Type B pancreatic cell (in vitro differentiated cells): Measurements from ENCODE around the gene SEC23A. TPM values are rescaled to one million over a fixed set of nuclear protein-coding genes. Genes with fewer than 3 reads are reported as not detected.
"Not testable (repeated sequence)": the region's sequence is repeated elsewhere in the genome, so short reads cannot be mapped to it uniquely, and the experiment has no call there.

Experiments
- DNase-seq: peaks from one replicate; pipeline ENCODE4 v3.0.0; 2021; ENCODE audit warnings: mixed read lengths; ENCODE audit not compliant: unreplicated experiment; ENCODE audit errors: extremely low spot score
- H3K27ac Mint-ChIP-seq: 2 replicates; pipeline ENCODE4 v1.8.0; 2021; ENCODE audit warnings: mild to moderate bottlenecking, mixed read lengths
- H3K27me3 Mint-ChIP-seq: 2 replicates; pipeline ENCODE4 v1.8.0; 2021; ENCODE audit warnings: mixed read lengths
- H3K36me3 Mint-ChIP-seq: 2 replicates; pipeline ENCODE4 v1.8.0; 2021; ENCODE audit warnings: mixed read lengths
- H3K4me1 Mint-ChIP-seq: one replicate; pipeline ENCODE4 v1.8.0; 2021; ENCODE audit warnings: mixed read lengths; ENCODE audit not compliant: unreplicated experiment
- H3K4me3 Mint-ChIP-seq: 2 replicates; pipeline ENCODE4 v1.8.0; 2021; ENCODE audit warnings: mild to moderate bottlenecking, mixed read lengths
- H3K9me3 Mint-ChIP-seq: 2 replicates; pipeline ENCODE4 v1.8.0; 2021; ENCODE audit warnings: mixed read lengths
- long read RNA-seq: library from polyadenylated mRNA; unstranded; transcript quantifications from one replicate; pipeline ENCODE4 v2.0.0, GENCODE V29; 2020
- total RNA-seq: library from RNA; stranded (reverse); gene quantifications from 2 replicates; pipeline ENCODE4 v1.2.1, GENCODE V29; 2021; ENCODE audit warnings: low replicate concordance
- TF ChIP-seq, protein P1 (sequence below): fragments of 200-600 bp; sonication (generic); conservative IDR thresholded peaks from 2 replicates; pipeline ENCODE4 v1.5.0; 2021; ENCODE audit warnings: antibody characterized with exemption, mild to moderate bottlenecking

SEC23A gene
- 64.0 and 84.8 TPM in 2 replicates for total RNA-seq
- long read RNA-seq, full-length matches to known transcripts: 35 of 66 reads
- long read RNA-seq, partial matches to known transcripts: 24 of 66 reads
- long read RNA-seq, other reads (novel, unspliced or antisense): 7 of 66 reads

GRCh38 chr14:39102969-39103957, at the start of gene SEC23A:
Gene SEC23A, minus strand, starts transcription at chr14:39103235. Its CDS starts 7,117 bp downstream, at chr14:39096118.
- no peaks in the 10 kb centered on the region for H3K27me3 Mint-ChIP-seq
- peak within 1 kb of the TSS; percentile 96 for H3K4me3 Mint-ChIP-seq
- no peaks in the 10 kb centered on the region for H3K9me3 Mint-ChIP-seq
- H3K27ac Mint-ChIP-seq: peak within 1 kb of the TSS; percentile 93
- TF ChIP-seq, protein P1, sequence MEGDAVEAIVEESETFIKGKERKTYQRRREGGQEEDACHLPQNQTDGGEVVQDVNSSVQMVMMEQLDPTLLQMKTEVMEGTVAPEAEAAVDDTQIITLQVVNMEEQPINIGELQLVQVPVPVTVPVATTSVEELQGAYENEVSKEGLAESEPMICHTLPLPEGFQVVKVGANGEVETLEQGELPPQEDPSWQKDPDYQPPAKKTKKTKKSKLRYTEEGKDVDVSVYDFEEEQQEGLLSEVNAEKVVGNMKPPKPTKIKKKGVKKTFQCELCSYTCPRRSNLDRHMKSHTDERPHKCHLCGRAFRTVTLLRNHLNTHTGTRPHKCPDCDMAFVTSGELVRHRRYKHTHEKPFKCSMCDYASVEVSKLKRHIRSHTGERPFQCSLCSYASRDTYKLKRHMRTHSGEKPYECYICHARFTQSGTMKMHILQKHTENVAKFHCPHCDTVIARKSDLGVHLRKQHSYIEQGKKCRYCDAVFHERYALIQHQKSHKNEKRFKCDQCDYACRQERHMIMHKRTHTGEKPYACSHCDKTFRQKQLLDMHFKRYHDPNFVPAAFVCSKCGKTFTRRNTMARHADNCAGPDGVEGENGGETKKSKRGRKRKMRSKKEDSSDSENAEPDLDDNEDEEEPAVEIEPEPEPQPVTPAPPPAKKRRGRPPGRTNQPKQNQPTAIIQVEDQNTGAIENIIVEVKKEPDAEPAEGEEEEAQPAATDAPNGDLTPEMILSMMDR: no peak
- H3K4me1 Mint-ChIP-seq: peaks cover 20% of the 10 kb centered on the region
- H3K36me3 Mint-ChIP-seq: peaks cover 5% of the 10 kb centered on the region
- peak; percentile 88 for DNase-seq

DNA sequence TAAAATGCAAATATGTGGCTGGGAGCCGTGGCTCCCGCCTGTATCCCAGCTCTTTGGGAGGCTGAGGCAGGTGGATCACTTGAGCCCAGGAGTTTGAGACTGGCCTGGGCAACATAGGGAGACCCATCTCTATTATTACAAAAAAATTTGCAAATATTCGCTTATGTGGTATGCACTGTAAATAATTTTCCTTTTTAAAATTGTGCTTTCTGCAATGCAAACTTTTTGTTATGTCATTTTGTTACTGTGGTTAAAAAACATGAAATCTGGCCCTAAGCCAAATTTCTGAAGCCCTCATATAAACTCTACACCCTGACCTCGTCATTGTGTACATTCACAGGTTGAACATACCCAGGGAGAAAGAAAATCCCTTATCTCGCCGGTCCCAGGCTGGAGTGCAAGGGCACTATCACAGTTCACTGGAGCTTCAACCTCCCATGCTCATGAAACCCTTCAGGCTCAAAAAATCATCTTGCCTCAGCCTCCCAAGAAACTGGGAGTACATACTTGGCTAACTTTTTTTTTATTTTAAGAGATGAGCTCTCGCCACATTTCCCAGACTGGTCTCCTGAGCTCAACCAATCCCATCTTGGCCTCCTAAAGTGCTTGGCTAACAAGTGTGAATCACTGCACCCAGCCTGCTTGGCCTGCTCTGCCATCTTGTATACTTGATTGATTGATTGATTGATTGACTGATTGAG, 42.4 kb upstream of the SEC23A start:
- TF ChIP-seq, protein P1: no peak
- Mint-ChIP-seq H3K4me3 (no peak overlapping the region), H3K27me3 (no peaks in the 10 kb centered on the region), H3K27ac (no peak overlapping the region), H3K36me3 (peaks cover 32% of the 10 kb centered on the region), H3K4me1 (no peaks in the 10 kb centered on the region), H3K9me3 (no peaks in the 10 kb centered on the region)
- no peak for DNase-seq

- H3K4me3 Mint-ChIP-seq, H3K9me3 Mint-ChIP-seq, DNase-seq, H3K4me1 Mint-ChIP-seq, H3K27me3 Mint-ChIP-seq, H3K27ac Mint-ChIP-seq: not testable (repeated sequence)
- H3K36me3 Mint-ChIP-seq: peaks cover 32% of the 10 kb centered on the region
Observed at GRCh38 chr14:39143226-39143625, 40.2 kb upstream of the SEC23A start.

- not testable (repeated sequence) for H3K9me3 Mint-ChIP-seq, H3K27me3 Mint-ChIP-seq, H3K4me3 Mint-ChIP-seq, H3K27ac Mint-ChIP-seq, DNase-seq, H3K4me1 Mint-ChIP-seq
- peaks cover 20% of the 10 kb centered on the region for H3K36me3 Mint-ChIP-seq
Observed at GRCh38 chr14:39141623-39142022, 38.6 kb upstream of the SEC23A start.

DNA sequence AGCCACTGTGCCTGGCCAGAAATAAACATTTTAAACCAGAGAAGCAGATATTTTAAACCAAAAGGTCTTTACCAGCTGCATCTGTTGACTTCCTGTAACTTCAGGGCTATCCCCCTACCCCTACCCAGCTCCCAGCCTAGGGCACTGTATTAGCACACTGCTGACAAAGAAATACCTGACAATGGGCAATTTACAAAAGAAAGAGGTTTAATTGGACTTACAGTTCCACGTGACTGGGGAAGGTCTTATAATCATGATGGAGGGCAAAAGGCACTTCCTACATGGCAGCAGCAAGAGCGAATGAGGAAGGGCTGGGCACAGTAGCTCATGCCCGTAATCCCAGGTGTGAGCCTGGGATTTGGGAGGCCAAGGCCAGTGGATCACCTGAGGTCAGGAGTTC, 37.1 kb upstream of the SEC23A start:
- peak overlapping the region; percentile 18 for H3K27ac Mint-ChIP-seq
- TF ChIP-seq, protein P1: no peak
- H3K36me3 Mint-ChIP-seq: peaks cover 23% of the 10 kb centered on the region
- H3K4me3 Mint-ChIP-seq: no peak overlapping the region
- no peak for DNase-seq
- H3K9me3 Mint-ChIP-seq: no peaks in the 10 kb centered on the region
- H3K4me1 Mint-ChIP-seq: no peaks in the 10 kb centered on the region
- no peaks in the 10 kb centered on the region for H3K27me3 Mint-ChIP-seq

DNA sequence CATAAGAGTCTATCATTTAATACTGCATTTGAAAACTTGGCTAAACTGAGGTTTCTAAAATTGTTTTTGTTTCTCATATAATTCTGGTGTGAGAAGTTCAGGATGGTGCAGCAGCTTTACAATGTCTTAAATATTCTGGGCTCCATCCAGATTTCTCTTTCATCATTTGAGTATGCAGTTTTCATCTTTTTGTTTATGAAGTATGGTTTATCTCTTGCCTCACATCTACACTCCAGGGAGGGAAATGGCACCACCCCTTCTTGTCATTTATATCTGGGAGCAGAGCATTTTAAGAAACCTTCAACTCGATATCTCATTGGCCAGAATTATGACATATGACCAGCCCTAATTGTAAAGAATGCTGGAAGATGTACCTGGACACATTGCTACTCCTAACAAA, 35.4 kb upstream of the SEC23A start:
- no peaks in the 10 kb centered on the region for H3K9me3 Mint-ChIP-seq
- no peak overlapping the region for H3K4me3 Mint-ChIP-seq
- no peak overlapping the region for H3K27ac Mint-ChIP-seq
- peaks cover 23% of the 10 kb centered on the region for H3K36me3 Mint-ChIP-seq
- TF ChIP-seq, protein P1: no peak
- no peaks in the 10 kb centered on the region for H3K4me1 Mint-ChIP-seq
- no peak for DNase-seq
- no peaks in the 10 kb centered on the region for H3K27me3 Mint-ChIP-seq

GRCh38 chr14:39137835-39138234, 34.8 kb upstream of the SEC23A start:
- not testable (repeated sequence) for H3K9me3 Mint-ChIP-seq, H3K4me3 Mint-ChIP-seq, H3K4me1 Mint-ChIP-seq, H3K27me3 Mint-ChIP-seq, DNase-seq, H3K27ac Mint-ChIP-seq
- peaks cover 19% of the 10 kb centered on the region for H3K36me3 Mint-ChIP-seq
